Breast epithelium (tissue), 4 donors: ENCODE measurements around the gene LTB4R2. TPM values are rescaled to one million over a fixed set of nuclear protein-coding genes. Genes with fewer than 3 reads are reported as not detected.
A peak's percentile ranks its signal among the peaks of the same experiment; 100 is the strongest.

Experiments
- DNase-seq, 2 donors: peaks; one replicate each; pipeline ENCODE4 v3.0.0-alpha.2; 2019; ENCODE audit warnings: low spot score in 2 of 2
- H3K27ac ChIP-seq, 2 donors: fragments of 200-600 bp; sonication (generic) in 1 of 2; one replicate each; pipeline ENCODE4 v1.5.1; 2016 to 2019; ENCODE audit warnings: mild to moderate bottlenecking in 1 of 2
- H3K27me3 ChIP-seq, 2 donors: fragments of 200-600 bp; sonication (generic) in 1 of 2; one replicate each; pipeline versions ENCODE4 v1.5.1 to v1.6.0; 2017 to 2019; ENCODE audit warnings: control low read depth in 1 of 2, mild to moderate bottlenecking in 1 of 2
- H3K36me3 ChIP-seq: fragments of 200-600 bp; one replicate; pipeline ENCODE4 v1.5.1; 2019
- H3K4me1 ChIP-seq, 2 donors: fragments of 200-600 bp; sonication (generic); one replicate each; pipeline ENCODE4 v1.5.1; 2016 to 2019; ENCODE audit warnings: control low read depth in 1 of 2
- H3K4me3 ChIP-seq, 3 donors: fragments of 200-600 bp; sonication (generic); 1 replicate in 2 of 3; 2 replicates in 1 of 3; pipeline ENCODE4 v1.5.1; 2016 to 2019; ENCODE audit warnings: mild to moderate bottlenecking in 3 of 3, moderate library complexity in 2 of 3
- H3K9me3 ChIP-seq, 2 donors: fragments of 200-600 bp; sonication (generic) in 1 of 2; one replicate each; pipeline ENCODE4 v1.5.1; 2016 to 2019; ENCODE audit warnings: control low read depth in 1 of 2
- CTCF ChIP-seq, 3 donors: fragments of 450-650 bp; IDR thresholded peaks; one replicate each; pipeline ENCODE4 v1.5.1; 2016 to 2017; ENCODE audit warnings: antibody characterized with exemption in 3 of 3, mild to moderate bottlenecking in 3 of 3, moderate library complexity in 3 of 3
- POLR2A ChIP-seq: fragments of 450-650 bp; IDR thresholded peaks from one replicate; pipeline ENCODE4 v1.6.1; 2016; ENCODE audit warnings: antibody characterized with exemption, mild to moderate bottlenecking, moderate library complexity
- POLR2AphosphoS5 ChIP-seq, 3 donors: sonication (generic); formaldehyde crosslinking; IDR thresholded peaks; one replicate each; pipeline ENCODE4 v1.6.1; 2017; ENCODE audit warnings: antibody characterized with exemption in 3 of 3
- intact Hi-C: fragments of 100-400 bp; cut with DNase I; formaldehyde crosslinking; loops from one replicate; pipeline ENCODE4 v1.15.1; 2023; ENCODE audit warnings: low total_unique reads
- total RNA-seq, 3 donors: library from RNA; depleted of rRNA; stranded (reverse); fragments of >200 nt; gene quantifications; one replicate each; pipeline ENCODE4 v1.1.0, GENCODE V29; 2016

LTB4R2 gene
- total RNA-seq, 3 donors from 2014 or later, result 8.5 to 11.1 (median 9.4) TPM

- Histone ChIP-seq H3K4me3 (peak within 1 kb of the TSS; percentile 75 to 94 (median 90)), H3K36me3 (peaks cover 6% of the 10 kb centered on the region), H3K9me3 (no peaks in the 10 kb centered on the region), H3K4me1 (no peaks in the 10 kb centered on the region), H3K27ac (peak within 1 kb of the TSS; percentile 95 to 98), H3K27me3 (no peaks in the 10 kb centered on the region)
- TF ChIP-seq CTCF (IDR thresholded peaks at IDR 0.05) (peak; percentile 38 to 72 (median 55)), POLR2A (peak; percentile 7), POLR2AphosphoS5 (IDR thresholded peaks at IDR 0.05) (peak; percentile 47 to 77 (median 73))
- intact Hi-C loops, result no loop called here
- DNase-seq, result peak; percentile 83 to 85
Observed at GRCh38 chr14:24271134-24271833, 38.7 kb upstream of the LTB4R2 start, which contains the start of gene RABGGTA. RABGGTA (minus strand) TSS chr14:24271597; CDS start chr14:24271115, 482 bp downstream.

DNA sequence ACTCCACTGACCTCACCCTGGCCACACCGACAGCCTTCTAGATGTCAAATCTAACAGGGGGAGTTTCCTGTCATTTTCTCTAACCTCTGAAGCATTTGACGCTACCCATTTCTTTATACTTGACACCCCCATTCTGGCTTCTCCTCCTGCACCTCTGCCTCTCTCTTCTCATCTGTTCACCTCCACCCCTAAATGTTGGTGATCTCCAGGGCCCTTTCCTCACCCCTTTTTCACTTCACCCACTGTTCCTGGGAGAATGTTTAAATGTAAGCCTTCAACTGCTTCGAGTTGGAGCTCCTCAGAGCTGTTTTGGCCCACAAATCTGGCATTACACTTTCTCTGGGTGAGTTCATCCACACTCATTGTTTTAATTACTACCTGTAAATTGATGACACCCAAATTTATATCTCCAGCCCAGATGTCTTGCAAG lies 38.1 kb upstream of the LTB4R2 start:
- no peak for DNase-seq
- H3K36me3 ChIP-seq, result peaks cover under 1% of the 10 kb centered on the region
- peak overlapping the region; percentile 95 to 98 for H3K27ac ChIP-seq
- peak overlapping the region; percentile 75 to 94 (median 90) for H3K4me3 ChIP-seq
- no peak for TF ChIP-seq POLR2A
- no peak for TF ChIP-seq POLR2AphosphoS5 (IDR thresholded peaks at IDR 0.05)
- TF ChIP-seq CTCF (IDR thresholded peaks at IDR 0.05), result no peak
- H3K9me3 ChIP-seq, result no peaks in the 10 kb centered on the region
- intact Hi-C loops, result no loop called here
- no peaks in the 10 kb centered on the region for H3K27me3 ChIP-seq
- H3K4me1 ChIP-seq, result no peaks in the 10 kb centered on the region

GRCh38 chr14:24272467-24272866 lies 37.5 kb upstream of the LTB4R2 start:
- intact Hi-C loops, result no loop called here
- H3K36me3 ChIP-seq, result no peaks in the 10 kb centered on the region
- H3K27ac ChIP-seq, result peak overlapping the region in 1 of 2 donors; percentile 98
- H3K9me3 ChIP-seq, result no peaks in the 10 kb centered on the region
- no peaks in the 10 kb centered on the region for H3K4me1 ChIP-seq
- H3K4me3 ChIP-seq, result no peak overlapping the region
- DNase-seq, result no peak
- TF ChIP-seq POLR2A, result no peak
- no peak for TF ChIP-seq CTCF (IDR thresholded peaks at IDR 0.05)
- TF ChIP-seq POLR2AphosphoS5 (IDR thresholded peaks at IDR 0.05), result no peak
- H3K27me3 ChIP-seq, result no peaks in the 10 kb centered on the region

- no peak overlapping the region for H3K27ac ChIP-seq
Observed at GRCh38 chr14:24273422-24273998, 36.4 kb upstream of the LTB4R2 start.

More at GRCh38 chr14:24273422-24273998, 36.4 kb upstream of the LTB4R2 start:
- Histone ChIP-seq H3K4me3 (no peak overlapping the region), H3K4me1 (no peaks in the 10 kb centered on the region), H3K36me3 (no peaks in the 10 kb centered on the region), H3K27me3 (no peaks in the 10 kb centered on the region), H3K9me3 (no peaks in the 10 kb centered on the region)
- intact Hi-C loops, result no loop called here
- no peak for TF ChIP-seq POLR2A
- no peak for TF ChIP-seq CTCF (IDR thresholded peaks at IDR 0.05)
- TF ChIP-seq POLR2AphosphoS5 (IDR thresholded peaks at IDR 0.05), result no peak
- no peak for DNase-seq
